ENCODE results near the gene LMF1.
"Not testable (repeated sequence)": the region's sequence is repeated elsewhere in the genome, so short reads cannot be mapped to it uniquely, and the experiment has no call there.

Gene LMF1

DNA sequence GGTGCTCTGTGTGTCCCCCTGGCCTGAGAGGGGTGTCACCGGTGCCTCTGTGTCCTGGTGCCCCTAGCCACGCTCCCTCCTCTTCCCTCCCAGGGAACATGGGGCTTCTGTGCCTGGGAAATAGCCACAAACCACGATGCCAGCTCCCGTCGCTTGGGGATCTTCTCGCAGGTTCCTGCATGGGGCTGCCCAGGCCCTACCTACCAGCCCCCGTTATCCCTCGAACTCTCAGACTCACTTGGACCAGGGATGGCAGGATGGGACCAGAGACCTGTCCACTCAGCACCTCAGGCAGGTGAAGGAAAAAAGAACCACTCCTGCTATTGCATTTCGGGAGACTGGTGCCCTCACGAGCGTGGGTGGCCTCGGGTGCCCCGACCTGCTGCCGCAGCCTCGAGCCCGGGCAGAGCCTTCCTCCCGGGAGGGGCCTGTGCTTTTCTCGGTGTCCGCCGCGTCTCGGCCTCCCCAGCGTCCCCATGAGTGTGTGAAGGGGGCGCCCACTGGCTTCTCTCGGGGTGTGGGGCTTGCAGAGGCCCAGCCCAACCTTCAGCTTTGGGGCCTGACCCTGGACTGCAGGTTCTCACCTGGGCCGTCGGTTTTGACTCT lies 129.2 kb downstream of the LMF1 start:
- no peak for DNase-seq

DNA sequence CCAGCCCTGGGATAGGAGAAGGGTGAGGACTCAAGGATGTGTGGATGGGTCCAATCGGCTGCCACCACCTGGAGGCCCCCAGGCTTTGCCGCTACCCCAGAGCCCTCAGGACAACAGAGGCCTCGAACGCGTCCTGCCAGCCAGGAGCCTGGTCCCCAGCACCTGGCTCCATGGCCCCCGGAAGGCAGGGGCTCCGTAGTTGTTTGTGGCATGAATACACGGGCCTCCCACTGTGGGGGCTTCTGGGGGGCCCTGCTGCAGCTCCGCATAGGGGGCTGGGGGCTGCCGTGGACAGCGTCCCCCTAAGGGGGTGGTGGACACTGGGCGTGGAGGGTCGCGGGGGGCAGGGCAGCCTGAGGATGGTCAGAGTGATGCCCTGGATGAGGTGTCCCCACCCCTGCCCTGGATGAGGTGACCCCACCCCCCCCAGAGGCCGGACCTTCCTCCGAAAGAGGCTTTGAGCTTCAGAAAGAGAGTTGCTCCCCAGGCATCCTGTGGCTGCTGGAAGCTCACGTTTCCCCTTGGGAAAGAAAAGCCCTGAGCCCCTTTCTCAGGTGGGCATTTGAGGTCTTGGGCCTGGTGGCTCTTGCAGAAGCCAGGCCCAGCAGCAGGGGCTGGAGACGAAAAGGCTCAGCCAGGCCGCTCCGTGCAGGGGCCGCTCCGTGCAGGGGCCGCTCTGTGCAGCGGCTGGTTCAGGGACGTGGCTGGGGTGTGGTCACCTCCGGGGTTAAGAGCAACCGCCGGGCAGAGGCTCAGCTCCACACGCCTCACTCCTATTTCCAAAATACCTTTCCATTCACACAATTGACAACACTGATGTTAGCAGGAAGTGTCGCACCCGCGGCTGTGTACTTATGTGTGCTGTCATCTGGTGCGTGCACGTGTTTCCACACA lies 130.0 kb downstream of the LMF1 start:
- no peak for DNase-seq

DNA sequence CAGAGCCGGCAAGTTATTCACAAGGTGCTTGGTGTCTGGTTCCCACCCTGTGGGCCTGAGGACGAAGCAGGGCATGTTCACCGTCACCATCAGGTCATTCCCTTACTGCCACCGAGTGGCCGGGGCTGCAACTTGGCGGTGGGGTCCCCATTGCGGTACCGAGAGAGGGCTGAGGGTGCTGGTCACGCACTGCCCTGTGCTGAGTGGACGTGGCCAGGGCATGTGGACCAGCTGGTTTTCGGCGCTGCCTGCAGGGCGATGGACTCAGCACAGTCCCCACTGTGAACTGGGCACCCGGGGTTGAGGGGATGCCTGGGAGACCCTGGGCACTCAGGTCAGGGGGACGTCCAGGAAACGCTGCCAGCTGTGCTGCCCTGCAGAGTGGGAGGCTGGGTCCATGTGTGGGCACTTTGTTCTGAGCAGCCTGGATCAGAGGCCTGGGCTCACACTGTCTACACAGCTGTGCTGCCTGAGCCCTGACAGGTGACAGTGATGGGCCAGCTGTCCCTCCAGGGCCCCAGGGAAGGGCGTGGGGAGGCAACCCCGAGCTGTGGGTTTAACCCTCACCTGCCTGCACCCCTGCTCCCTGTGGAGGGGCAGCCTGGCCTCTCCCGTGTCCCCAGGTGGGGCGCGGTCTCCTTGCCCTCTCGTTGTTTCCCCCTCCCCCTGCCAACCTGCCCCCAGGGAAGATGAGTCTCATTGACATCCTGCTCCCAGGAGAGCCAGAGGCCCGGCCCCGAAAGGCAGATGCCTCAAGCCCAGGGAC lies 131.0 kb downstream of the LMF1 start:
- DNase-seq, result no peak

DNA sequence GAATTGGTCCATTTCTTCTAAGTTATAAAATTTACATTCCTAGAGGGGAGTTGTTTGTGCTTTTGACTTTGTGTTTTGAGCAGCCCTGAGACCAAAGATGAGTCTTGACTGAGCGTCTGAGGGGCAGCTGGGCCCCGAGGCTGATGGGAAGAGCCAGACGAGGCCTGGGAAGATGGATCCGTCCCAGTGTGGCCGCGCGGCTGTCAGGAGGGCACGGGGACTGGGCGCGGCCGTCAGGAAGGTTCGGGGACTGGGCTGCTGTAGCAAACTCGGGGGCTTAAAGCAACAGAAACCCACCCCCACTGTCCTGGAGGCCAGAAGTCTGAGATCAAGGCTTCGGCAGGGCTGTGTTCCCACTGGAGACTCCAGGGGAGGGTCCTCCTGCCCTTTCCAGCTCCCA lies 132.0 kb downstream of the LMF1 start:
- no peak for DNase-seq

DNA sequence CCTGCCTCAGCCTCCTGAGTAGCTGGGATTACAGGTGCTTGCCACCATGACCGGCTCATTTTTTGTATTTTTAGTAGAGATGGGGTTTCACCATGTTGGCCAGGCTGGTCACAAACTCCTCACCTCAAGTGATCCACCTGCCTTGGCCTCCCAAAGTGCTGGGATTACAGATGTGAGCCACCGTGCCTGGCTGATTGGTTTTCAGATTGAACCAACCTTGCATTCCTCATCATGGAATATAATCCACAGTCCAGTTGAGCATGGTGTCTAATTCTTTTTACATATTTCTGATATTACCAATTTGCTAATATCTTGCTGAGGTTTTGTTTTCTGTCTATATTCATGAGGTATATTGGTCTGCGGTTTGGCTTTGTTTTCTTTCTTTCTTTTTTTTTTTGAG lies 134.0 kb downstream of the LMF1 start:
- DNase-seq, result not testable (repeated sequence)

DNA sequence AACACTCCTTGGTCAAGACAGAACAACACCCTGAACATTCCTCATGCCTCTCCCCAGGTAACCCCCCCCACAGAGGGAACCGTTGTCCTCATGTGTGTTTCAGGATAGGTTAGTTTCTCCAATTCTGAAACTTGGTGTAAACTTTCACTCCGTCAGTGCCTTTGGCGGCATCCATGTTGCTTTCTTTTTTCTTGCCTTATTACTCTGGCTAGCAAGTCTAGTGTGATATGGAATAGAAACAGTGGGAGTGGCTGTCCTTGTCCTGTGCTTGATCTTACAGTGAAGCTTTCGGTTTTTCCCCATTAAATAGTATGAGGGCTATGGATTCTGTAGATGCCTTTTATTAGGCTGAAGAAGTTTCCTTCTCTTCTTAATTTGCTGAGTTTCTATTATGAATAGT lies 134.6 kb downstream of the LMF1 start:
- no peak for DNase-seq

DNA sequence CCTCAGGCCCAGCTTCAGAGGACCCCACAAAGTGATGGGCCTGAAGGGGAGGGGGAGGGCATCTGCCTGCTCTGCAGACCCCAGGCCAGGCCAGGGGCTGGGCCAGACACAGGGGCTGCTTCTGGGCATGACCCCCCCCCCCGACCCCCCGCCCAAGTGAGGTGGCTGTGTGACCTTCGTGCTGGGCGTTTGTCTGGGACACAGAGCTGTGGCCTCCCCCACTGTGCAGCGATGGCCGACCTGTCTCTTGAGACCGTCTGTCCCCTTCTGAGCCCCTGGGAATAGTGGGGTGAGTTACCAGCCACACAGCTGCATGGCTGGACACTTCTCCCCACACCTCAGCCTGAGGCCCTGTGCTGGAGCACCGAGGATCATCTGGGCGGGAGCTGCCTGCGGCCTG lies 135.4 kb downstream of the LMF1 start:
- no peak for DNase-seq

DNA sequence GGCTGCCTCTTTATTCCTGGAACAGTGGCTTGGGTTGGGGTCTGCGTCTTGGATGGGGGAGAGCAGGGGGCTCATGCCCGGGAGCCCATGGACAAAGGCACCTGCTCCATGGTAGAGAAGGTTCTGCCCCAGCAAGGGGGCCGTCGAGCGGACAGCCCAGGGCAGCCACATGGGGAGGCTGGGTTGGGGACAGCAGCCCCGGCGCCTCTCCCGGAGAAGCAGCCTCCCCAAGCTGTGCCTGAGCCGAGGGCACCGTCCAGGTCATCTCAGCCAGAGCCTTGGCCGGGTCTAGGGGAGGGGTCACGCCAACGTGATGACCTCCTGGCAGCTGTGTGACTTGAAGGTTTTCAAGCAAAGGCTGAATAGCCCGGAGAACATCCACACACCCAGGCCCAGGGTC lies 137.4 kb downstream of the LMF1 start:
- DNase-seq, result no peak

DNA sequence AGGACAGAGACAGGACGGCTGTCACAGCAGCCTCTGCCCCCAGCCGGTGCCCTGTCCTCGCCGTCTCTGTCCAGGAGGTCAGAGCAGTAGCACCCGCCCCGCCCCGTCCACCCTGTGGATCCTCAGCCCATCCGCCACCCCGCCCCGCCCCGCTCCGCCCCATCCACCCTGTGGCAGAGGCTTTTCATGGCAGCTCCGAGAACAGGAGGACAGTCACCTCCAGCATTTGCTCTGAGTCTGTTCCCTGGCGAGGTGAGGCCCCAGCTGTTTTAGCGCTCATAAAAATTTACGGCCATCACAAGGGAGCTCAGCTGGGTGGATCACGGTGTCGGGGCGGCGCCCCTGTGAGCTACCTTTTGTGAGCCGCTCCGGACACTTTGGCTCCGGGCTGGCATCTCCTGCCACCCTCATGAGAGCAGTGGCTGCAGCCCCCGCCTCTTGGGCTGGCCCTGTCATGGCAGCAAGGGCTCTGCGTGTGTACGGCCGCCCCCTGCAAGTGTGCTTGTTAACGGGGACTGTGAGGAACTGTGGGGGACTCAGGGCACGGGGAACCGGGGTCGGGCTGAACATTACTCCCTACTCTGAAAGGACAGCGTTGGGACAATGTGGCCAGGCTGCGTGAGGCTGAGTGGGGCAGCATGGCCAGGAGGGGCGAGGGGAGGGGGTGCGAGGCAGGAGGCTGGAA lies 138.0 kb downstream of the LMF1 start:
- DNase-seq, result no peak

DNA sequence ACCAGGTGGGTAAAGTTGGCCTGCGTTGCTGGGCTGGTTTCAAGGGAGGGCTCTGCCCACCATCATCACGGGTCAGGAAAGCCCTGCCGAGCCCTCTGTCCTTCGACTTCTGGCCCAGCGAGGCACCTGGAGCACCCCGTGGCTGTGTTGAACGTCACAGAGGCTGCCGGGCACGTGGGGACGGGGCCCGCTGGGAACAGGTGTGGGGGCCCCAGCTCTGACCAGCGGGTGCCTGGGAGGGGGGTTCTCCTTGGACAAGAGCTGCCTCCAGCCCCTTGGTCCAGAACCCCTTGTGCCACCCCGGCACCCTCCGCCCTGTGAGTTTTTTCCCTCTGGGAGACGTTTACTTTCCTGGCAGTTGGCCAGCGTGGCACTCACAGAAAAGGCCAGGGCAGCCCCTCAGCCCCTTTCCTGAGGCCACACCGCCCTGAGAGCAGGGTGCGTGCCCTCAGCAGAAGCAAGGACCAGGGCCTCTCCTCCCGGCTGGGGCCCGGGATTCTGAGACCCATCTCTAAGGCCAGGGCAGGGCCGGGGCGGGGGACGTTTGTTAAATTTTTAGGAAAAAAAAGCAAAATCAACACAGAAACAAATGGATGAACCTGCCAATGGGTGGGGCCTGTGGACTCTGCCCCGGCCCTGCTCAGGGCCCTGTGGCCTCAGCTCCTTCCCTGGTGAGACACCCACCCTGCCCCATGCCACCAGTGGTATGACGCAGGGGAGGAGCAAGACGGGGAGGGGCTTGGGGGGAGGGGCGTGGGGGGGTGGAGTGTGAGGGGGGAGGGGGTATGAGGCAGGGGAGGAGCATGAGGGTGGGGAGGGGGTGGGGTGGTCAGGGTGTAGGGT lies 139.0 kb downstream of the LMF1 start:
- DNase-seq, result no peak

DNA sequence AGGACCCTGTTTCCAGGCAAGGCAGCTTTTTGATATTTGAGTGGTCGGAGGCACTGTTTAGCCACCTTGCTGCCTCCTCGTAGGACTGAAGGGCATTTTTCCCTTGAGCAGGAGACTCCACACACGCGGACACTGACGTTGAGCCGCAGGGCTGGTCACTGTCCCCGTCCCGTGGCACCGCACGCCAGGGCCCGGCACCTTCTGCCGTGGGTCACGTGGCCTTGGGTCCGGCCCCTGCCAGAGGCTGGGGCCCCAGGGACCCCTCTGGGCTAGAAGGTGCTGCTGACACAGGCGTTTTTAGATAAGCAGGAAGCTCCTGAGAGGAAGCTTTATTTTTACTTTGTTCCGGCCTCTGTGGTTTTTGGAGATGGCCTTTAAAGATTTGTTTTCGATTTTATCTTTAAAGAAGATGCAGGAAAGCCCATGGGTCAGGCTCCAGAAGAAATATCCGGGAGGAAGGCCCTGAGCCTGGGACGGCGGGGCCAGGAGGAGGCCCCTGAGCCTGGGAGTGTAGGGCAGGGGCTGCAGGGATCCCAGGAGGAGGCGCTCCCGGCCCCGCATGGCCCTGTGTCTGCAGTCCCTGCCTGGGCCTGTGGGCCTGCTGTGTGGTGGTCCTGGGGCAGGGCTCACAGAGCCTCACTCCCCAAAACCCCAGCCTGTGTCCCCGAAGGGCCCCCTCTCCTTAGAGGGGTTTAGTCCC lies 139.8 kb downstream of the LMF1 start:
- DNase-seq, result no peak

DNA sequence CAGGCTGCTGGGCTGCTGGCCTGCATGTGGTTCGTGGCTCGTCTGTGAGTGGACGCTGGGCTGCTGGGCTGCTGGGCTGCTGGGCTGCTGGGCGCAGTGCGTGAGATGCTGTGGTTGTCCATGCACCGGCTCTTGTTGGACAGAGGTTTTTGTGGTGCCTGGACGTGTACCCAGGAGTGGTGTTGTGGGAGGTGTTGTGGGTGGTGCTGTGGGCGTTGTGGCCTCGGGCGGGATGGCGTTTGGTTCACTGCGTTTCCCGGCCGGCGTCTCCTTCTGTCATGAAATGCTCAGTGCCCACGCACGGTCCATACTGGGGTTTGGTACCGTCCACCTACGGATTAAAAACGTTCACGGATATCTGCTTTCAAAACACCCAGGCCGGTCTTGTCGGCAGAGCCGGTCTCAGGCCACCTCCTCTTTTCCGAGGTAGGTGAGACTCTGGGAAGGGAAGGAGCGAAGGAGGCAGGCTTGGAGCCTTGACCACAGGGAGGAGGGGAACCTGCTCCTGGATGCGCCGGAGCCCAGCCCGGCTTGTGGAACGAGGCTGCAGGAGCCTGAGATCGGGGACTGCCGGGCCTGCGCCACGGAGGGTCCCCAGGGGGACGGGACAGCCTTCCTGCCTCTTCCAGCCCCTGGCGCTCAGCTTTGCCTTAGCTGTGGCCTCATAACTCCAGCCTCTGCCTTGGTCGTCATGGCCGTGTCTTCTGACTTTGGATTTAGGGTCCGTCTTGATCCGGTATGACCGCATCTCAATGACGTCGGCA lies 140.5 kb downstream of the LMF1 start:
- no peak for DNase-seq

DNA sequence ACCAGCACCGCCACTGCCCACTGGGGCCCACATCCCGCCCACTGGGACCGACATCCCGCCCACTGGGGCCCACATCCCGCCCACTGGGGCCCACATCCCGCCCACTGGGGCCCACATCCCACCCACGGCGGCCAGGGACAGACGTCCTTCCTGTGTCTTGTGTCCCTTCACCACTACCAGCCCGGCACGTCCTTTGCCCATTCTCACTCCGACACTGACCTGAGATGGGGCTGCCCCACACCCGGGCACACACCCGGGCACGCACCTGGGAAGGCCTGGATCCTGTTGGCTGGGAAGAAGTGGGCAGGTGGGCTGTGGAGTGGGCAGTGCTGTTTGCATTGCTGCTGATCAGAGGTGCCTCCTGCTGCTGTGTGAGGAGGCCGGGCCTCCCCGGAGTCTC lies 141.9 kb downstream of the LMF1 start:
- no peak for DNase-seq

DNA sequence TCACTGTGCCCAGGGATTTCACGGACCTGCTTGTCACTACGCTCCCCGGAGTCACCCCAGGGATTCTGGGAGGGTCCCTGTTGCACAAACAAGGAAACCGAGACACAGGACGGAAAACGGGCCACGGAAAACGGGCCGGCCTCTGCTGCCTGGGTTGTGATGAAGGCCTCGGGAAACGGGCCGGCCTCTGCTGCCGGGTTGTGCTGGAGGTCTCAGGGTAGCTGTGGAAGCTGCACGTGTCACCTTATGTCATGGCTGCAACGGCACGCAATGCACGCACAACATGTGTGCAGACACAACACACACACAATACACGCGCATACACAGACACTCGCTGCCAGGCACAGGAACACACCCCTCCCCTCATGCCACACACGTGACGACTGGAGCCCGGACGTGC lies 143.3 kb downstream of the LMF1 start:
- DNase-seq, result no peak

DNA sequence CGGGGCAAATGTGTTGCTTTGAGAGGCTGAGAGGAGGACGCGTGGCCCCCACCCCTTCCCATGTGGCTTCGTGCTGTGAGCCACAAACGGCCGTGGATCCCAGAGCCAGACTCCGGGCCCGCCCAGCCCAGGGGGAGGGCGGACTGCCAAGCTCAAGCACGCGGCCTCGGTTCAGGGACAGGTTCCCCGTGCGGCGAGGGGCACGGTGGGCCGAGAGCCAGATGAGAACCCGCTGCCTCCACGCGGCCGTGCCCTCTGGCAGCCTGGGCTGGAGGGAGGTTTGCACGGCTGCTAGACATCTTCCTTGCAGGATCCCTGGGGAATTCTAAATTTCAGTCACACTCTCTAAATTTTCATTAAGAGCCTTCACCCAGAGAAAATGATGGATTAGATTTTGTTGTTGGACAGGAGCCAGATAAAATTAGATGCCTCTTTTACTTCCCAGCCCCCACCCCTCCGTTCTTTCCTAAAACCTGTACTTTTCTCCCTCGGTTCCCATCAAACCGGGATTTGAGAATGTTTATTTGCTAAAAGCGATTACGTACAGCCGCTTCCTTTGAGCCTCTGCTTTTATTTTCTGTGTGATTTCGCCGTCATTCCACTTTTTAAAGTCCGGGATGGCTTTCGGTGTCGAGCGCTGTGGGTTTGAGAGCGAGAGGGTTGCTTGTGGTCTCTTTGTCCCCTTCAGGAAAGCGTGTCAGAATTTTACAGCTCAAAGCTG lies 145.3 kb downstream of the LMF1 start:
- DNase-seq, result no peak

DNA sequence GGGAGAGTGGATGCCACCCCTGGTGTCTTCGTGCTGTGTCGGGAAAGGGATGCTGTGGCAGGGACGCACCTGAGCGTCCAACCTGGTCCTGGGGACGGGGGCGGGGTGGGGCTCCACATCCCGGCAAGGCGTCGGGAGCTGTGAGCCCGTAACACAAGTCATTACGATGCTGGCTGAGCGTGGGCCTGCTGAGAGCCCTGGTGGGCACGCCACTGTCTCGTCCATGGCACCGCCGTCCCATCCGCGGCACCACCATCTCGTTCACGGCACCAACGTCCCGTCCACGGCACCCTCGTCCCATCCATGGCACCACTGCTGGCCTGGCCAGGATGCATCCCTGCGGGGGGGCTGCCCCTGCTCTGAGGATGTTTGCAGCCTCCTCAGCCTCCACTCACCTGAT lies 146.2 kb downstream of the LMF1 start:
- no peak for DNase-seq

DNA sequence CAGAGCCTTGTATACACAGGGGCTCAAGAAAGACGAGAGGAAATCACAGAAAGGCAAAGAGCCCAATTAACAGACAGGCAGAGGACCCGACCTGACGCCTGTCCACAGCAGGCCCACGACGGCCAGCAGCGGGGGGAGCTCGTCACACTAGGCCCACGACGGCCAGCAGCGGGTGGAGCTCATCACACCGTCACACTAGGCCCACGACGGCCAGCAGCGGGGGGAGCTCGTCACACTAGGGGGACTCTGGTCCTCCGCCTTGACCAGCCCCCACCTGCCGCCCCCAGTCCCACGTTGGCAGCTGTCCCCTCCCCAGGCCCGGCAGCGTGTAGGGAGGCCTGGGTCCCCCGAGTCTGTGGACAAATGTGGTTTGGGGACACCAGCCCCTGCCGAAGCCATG lies 146.6 kb downstream of the LMF1 start:
- DNase-seq, result no peak

DNA sequence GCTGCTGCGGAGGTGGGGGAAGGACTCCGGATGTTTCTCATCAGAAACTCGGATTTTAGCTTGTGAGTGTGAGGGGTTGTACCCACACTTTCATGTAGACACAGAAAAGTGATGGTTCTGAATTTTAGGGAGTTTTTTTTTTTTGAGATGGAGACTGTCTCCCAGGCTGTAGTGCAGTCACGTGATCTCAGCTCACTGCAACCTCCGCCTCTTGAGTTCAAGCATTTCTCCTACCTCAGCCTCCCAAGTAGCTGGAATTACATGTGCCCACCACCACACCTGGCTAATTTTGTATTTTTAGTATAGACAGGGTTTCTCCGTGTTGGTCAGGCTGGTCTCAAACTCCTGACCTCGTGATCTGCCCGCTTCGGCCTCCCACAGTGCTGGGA lies 147.9 kb downstream of the LMF1 start:
- DNase-seq, result no peak

DNA sequence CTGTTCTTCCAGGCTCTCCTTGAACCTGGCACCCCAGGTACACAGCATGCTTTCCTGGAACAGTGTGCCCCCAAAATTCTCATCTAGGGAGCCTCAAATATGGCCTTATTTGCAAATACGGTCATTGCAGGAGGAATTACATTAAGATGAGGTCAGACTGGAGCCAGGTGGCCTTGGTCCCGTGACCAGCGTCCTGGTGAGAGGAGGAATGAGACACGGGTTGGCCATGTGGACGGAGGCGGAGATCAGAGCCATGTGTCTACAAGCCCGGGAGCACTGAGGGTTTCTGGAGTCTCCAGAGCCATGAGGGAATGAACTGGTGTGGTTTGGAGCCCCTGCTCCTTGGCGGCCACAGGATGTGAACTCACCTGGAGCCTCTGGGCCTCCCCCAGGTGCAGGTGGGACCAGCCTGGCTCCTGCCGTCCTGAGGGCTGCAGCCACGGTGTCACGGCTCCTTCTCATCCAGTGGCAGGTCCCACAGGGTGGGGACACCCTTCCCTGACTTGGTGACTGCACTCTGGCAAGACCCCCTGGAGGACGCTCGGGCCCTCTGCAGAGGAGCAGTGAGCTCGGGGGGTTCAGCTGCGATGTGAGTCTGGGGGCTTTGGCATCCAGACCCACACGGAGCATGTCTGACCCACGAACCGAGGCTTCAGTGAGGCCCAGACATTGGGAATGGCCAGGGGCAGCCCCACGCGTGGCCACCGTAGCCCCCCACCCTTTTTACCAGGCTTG lies 148.4 kb downstream of the LMF1 start:
- no peak for DNase-seq

DNA sequence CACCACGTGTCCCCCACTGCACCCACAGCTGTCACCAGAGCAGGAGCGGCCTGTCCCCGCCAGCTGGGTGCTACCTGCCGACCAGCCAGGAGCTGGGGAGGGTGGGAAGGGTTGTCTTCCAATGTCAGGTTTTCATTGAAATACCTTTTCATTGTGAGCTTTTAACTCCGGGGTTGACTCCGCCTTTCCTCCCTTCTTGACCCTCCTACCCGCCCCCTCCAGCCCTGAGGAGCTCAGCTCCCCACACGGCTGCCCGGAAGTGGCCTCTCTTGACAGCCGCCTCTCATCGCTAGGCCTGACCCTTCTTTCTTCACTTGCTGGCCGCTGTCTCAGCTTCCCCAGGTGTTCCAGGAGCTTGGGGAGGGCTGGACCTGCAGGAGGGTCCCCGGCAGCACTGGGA lies 149.0 kb downstream of the LMF1 start:
- no peak for DNase-seq
